ENCODE results near the gene GALNTL6. TPM values are rescaled to one million over a fixed set of nuclear protein-coding genes. Genes with fewer than 3 reads are reported as not detected.

The GALNTL6 gene
- total and polyA plus RNA-seq, 9 of the 15 experiments (the other 6 are each of a cell fraction or from before 2014, with no cell fraction given) = 0.18 to 0.50 (median 0.29) TPM

GRCh38 chr4:172950990-172951389 is 1137.8 kb downstream of the GALNTL6 start:
- Histone ChIP-seq H3K4me2 (ENCODE audit: insufficient read depth, low read length) (no peak overlapping the region), H2AFZ (ENCODE audit: low read depth, low read length) (no peak overlapping the region), H3K4me3 (no peak overlapping the region), H3K27me3 (ENCODE audit: control insufficient read depth in 2 of 2, insufficient read depth in 2 of 2, low read length in 2 of 2) (peaks cover 0 to 5% of the 10 kb centered on the region in 2 experiments; a peak in 1 of 5 replicates), H3K4me1 (replicated peaks in 1 of 2; ENCODE audit: control insufficient read depth in 2 of 2, insufficient read depth in 2 of 2, low read length in 2 of 2) (peaks cover 0 to 6% of the 10 kb centered on the region in 2 experiments; a peak in 2 of 5 replicates), H3K9me3 (replicated peaks; ENCODE audit: control insufficient read depth, insufficient read depth, low read depth, low read length) (no peaks in the 10 kb centered on the region), H4K20me1 (replicated peaks; ENCODE audit: control insufficient read depth, insufficient read depth, low read length) (no peaks in the 10 kb centered on the region), H3K36me3 (ENCODE audit: control insufficient read depth, insufficient read depth, low read length) (no peaks in the 10 kb centered on the region), H3K9ac (ENCODE audit: insufficient read depth in 1 of 2, low read depth in 2 of 2, low read length in 2 of 2) (no peak overlapping the region), H3K9me1 (ENCODE audit: control insufficient read depth, insufficient read depth, low read length) (no peaks in the 10 kb centered on the region), H3K79me2 (ENCODE audit: control insufficient read depth, insufficient read depth, low read length) (no peaks in the 10 kb centered on the region), H3K27ac (ENCODE audit: extremely low read depth, low read depth, low read length) (no peak overlapping the region)
- CTCF ChIA-PET (ENCODE audit: low intra/inter-chr PET ratio) = no interaction called here
- FAIRE-seq = no peak
- in situ Hi-C loops (cut with MboI) (no loop called here), intact Hi-C loops (cut with micrococcal nuclease) (no loop called here)
- BruUV-seq (replicated peaks) = no TSS peak
- ATAC-seq = no peak
- POLR2A ChIA-PET = interaction anchor here (0.7 to 1.2 kb wide), 2 partner anchors 10 to 383 kb away, joined by 3 to 5 read pairs; no protein-coding TSS in a partner anchor
- TF ChIP-seq BCOR (IDR thresholded peaks at IDR 0.05) (no peak), FOXK2 (conservative IDR thresholded peaks at IDR 0.05 in 1 of 2, IDR thresholded peaks at IDR 0.05 in 1 of 2; ENCODE audit: low read depth in 2 of 2) (no peak), ZBTB2 (IDR thresholded peaks at IDR 0.05) (no peak), BRF1 (IDR thresholded peaks at IDR 0.05; ENCODE audit: borderline replicate concordance, extremely low read depth, insufficient read length) (no peak), ELK1 (CRISPR knock-in tag; IDR thresholded peaks at IDR 0.05) (no peak), ZNF280B (CRISPR knock-in tag; IDR thresholded peaks at IDR 0.05) (no peak), ZEB2 (IDR thresholded peaks at IDR 0.05) (no peak), ETV1 (tag; conservative IDR thresholded peaks at IDR 0.05; ENCODE audit: low read depth) (no peak), ZNF324 (CRISPR knock-in tag; IDR thresholded peaks at IDR 0.05) (no peak), TSC22D4 (tag; IDR thresholded peaks at IDR 0.05) (no peak), KHSRP (IDR thresholded peaks at IDR 0.05) (no peak), MCM3 (IDR thresholded peaks at IDR 0.05) (no peak), OTX1 (CRISPR knock-in tag; IDR thresholded peaks at IDR 0.05) (no peak), ZNF445 (CRISPR knock-in tag; IDR thresholded peaks at IDR 0.05; ENCODE audit: low read depth) (no peak), ZNF778 (CRISPR knock-in tag; IDR thresholded peaks at IDR 0.05) (no peak), WHSC1 (IDR thresholded peaks at IDR 0.05; ENCODE audit: low read length) (no peak), KAT8 (IDR thresholded peaks at IDR 0.05; ENCODE audit: low read depth) (no peak), SMARCA5 (IDR thresholded peaks at IDR 0.05) (no peak), VEZF1 (CRISPR knock-in tag; IDR thresholded peaks at IDR 0.05) (no peak)
- 13% methylated on average over 2 of the region's 2 CpGs for WGBS (ENCODE audit: insufficient coverage, low coverage, missing lambda C conversion rate)
- DNase-seq (ENCODE audit: extremely low read depth in 1 of 4, low spot score in 3 of 4) = no peak

All from K562 (cell line).